Measurements from ENCODE around the gene PDHA2.
"Not testable (repeated sequence)": the region's sequence is repeated elsewhere in the genome, so short reads cannot be mapped to it uniquely, and the experiment has no call there.

PDHA2 gene

GRCh38 chr4:95850161-95850560 lies 10.3 kb downstream of the PDHA2 start:
- Histone ChIP-seq H3K36me3 (ENCODE audit: control insufficient read depth, insufficient read depth, low read length) (no peaks in the 10 kb centered on the region), H3K4me3 (ENCODE audit: low read depth, low read length) (no peak overlapping the region), H3K27ac (ENCODE audit: low read depth, low read length) (no peak overlapping the region), H3K9me3 (ENCODE audit: control insufficient read depth, insufficient read depth, low read length) (no peaks in the 10 kb centered on the region), H3K27me3 (ENCODE audit: control insufficient read depth, insufficient read depth, low read length) (no peaks in the 10 kb centered on the region), H3K9ac (ENCODE audit: low read depth, low read length) (no peak overlapping the region), H3K4me1 (ENCODE audit: control insufficient read depth, insufficient read depth, low read length) (no peaks in the 10 kb centered on the region)

DNA sequence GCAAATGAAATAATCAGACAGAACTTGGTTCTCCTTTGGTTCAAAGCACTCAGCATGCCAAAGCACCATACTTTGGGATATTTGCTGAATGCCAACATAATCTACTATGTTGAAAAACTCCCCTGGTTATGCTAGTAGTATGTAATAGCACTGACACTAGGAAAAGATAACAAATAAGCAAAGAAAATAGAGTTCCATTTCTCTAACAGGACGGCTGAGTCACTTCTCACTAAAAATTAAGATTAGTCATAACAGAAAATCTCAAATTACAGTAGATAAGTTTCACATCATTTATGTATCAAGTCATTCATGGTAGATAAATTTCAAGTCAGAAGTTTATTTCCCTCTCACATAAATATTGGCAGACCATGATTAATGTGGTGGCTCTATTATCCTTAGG lies 17.9 kb downstream of the PDHA2 start:
- Histone ChIP-seq H3K4me1 (ENCODE audit: control insufficient read depth, insufficient read depth, low read length) (0 out of 2 replicates have a peak, but pooled peaks cover 2% of the 10 kb centered on the region), H3K27ac (ENCODE audit: low read depth, low read length) (no peak overlapping the region), H3K9me3 (ENCODE audit: control insufficient read depth, insufficient read depth, low read length) (no peaks in the 10 kb centered on the region), H3K9ac (ENCODE audit: low read depth, low read length) (no peak overlapping the region), H3K36me3 (ENCODE audit: control insufficient read depth, insufficient read depth, low read length) (no peaks in the 10 kb centered on the region), H3K27me3 (ENCODE audit: control insufficient read depth, insufficient read depth, low read length) (no peaks in the 10 kb centered on the region), H3K4me3 (ENCODE audit: low read depth, low read length) (no peak overlapping the region)

GRCh38 chr4:95867919-95868318 lies 28.0 kb downstream of the PDHA2 start:
- Histone ChIP-seq H3K9me3 (ENCODE audit: control insufficient read depth, insufficient read depth, low read length) (peaks cover 24% of the 10 kb centered on the region), H3K27me3 (ENCODE audit: control insufficient read depth, insufficient read depth, low read length) (no peaks in the 10 kb centered on the region), H3K4me1 (ENCODE audit: control insufficient read depth, insufficient read depth, low read length) (peaks cover 7% of the 10 kb centered on the region; the same call in 1 of the 2 replicates), H3K4me3 (ENCODE audit: low read depth, low read length) (no peak overlapping the region), H3K9ac (ENCODE audit: low read depth, low read length) (no peak overlapping the region), H3K36me3 (ENCODE audit: control insufficient read depth, insufficient read depth, low read length) (no peaks in the 10 kb centered on the region), H3K27ac (ENCODE audit: low read depth, low read length) (no peak overlapping the region)

DNA sequence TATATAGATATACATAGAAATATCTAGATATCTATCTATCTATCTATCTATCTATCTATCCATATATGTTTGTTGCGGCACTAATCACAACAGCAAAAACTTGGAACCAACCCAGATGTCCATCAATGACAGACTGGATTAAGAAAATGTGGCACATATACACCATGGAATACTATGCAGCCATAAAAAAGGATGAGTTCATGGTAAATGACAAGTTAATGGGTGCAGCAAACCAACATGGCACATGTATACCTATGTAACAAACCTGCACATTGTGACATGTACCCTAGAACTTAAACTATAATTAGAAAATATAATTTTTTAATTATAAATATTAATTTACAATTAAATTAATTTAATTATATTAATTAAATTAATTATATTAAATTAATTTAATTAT lies 29.5 kb downstream of the PDHA2 start:
- H3K27ac ChIP-seq (ENCODE audit: low read depth, low read length); H3K27me3 ChIP-seq (ENCODE audit: control insufficient read depth, insufficient read depth, low read length); H3K4me1 ChIP-seq (ENCODE audit: control insufficient read depth, insufficient read depth, low read length); H3K36me3 ChIP-seq (ENCODE audit: control insufficient read depth, insufficient read depth, low read length); H3K9ac ChIP-seq (ENCODE audit: low read depth, low read length); H3K4me3 ChIP-seq (ENCODE audit: low read depth, low read length): not testable (repeated sequence)
- H3K9me3 ChIP-seq (ENCODE audit: control insufficient read depth, insufficient read depth, low read length), result peaks cover 24% of the 10 kb centered on the region

- Histone ChIP-seq H3K27ac (ENCODE audit: low read depth, low read length) (peak overlapping the region; percentile 85), H3K9me3 (ENCODE audit: control insufficient read depth, insufficient read depth, low read length) (peaks cover 24% of the 10 kb centered on the region), H3K4me3 (ENCODE audit: low read depth, low read length) (peak overlapping the region; percentile 33; the same call in 1 of the 2 replicates), H3K4me1 (ENCODE audit: control insufficient read depth, insufficient read depth, low read length) (peaks cover 7% of the 10 kb centered on the region; the same call in 1 of the 2 replicates), H3K9ac (ENCODE audit: low read depth, low read length) (no peak overlapping the region), H3K27me3 (ENCODE audit: control insufficient read depth, insufficient read depth, low read length) (no peaks in the 10 kb centered on the region), H3K36me3 (ENCODE audit: control insufficient read depth, insufficient read depth, low read length) (no peaks in the 10 kb centered on the region)
Measured at GRCh38 chr4:95869961-95870500, 30.1 kb downstream of the PDHA2 start.

DNA sequence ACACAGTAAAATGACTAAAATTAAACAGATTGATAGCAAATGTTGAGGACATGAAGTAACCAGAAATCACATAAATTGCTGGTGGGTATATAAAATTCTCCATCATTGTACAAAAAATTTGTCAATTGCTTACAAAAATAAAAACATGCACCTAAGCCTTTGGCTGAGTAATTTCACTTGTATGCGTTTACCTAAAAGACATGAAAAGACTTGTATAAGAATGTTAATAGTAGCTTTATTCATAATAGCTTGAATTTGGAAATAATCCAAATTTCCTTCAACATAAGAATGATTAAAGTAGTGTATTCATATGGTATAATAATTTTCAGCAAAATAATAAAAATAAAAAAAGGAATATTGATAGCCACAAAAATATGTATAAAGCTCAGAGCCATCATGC lies 37.7 kb downstream of the PDHA2 start:
- no peaks in the 10 kb centered on the region for H3K9me3 ChIP-seq (ENCODE audit: control insufficient read depth, insufficient read depth, low read length)
- H3K27ac ChIP-seq (ENCODE audit: low read depth, low read length), result no peak overlapping the region
- no peak overlapping the region for H3K4me3 ChIP-seq (ENCODE audit: low read depth, low read length)
- no peak overlapping the region for H3K9ac ChIP-seq (ENCODE audit: low read depth, low read length)
- H3K27me3 ChIP-seq (ENCODE audit: control insufficient read depth, insufficient read depth, low read length), result no peaks in the 10 kb centered on the region
- no peaks in the 10 kb centered on the region for H3K36me3 ChIP-seq (ENCODE audit: control insufficient read depth, insufficient read depth, low read length)
- no peaks in the 10 kb centered on the region for H3K4me1 ChIP-seq (ENCODE audit: control insufficient read depth, insufficient read depth, low read length)

GRCh38 chr4:95887551-95887950 lies 47.7 kb downstream of the PDHA2 start:
- Histone ChIP-seq H3K27ac (ENCODE audit: low read depth, low read length) (no peak overlapping the region), H3K9ac (ENCODE audit: low read depth, low read length) (no peak overlapping the region), H3K4me3 (ENCODE audit: low read depth, low read length) (no peak overlapping the region), H3K4me1 (ENCODE audit: control insufficient read depth, insufficient read depth, low read length) (no peaks in the 10 kb centered on the region), H3K27me3 (ENCODE audit: control insufficient read depth, insufficient read depth, low read length) (no peaks in the 10 kb centered on the region), H3K36me3 (ENCODE audit: control insufficient read depth, insufficient read depth, low read length) (no peaks in the 10 kb centered on the region), H3K9me3 (ENCODE audit: control insufficient read depth, insufficient read depth, low read length) (0 out of 2 replicates have a peak, but pooled peaks cover 4% of the 10 kb centered on the region)

DNA sequence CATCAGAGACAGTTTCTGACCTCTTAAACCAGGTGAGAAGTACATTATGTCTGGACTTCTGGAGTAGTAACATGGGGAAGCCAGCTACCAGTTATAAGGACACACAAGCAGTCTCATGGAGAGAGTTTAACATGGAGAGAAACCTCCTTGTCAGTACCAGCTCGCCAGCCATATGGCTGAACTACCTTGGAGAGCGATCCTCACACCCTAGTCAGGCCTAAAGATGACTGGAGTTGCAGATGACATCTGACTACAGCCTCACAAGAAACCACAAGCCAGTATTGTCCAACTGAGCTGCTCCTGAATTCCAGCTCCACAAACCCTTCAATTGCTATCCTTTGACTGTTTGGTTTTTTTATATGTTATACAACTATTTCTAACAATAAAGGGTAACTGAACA lies 49.8 kb downstream of the PDHA2 start:
- H3K27ac ChIP-seq (ENCODE audit: low read depth, low read length), result no peak overlapping the region
- no peaks in the 10 kb centered on the region for H3K4me1 ChIP-seq (ENCODE audit: control insufficient read depth, insufficient read depth, low read length)
- no peaks in the 10 kb centered on the region for H3K36me3 ChIP-seq (ENCODE audit: control insufficient read depth, insufficient read depth, low read length)
- H3K27me3 ChIP-seq (ENCODE audit: control insufficient read depth, insufficient read depth, low read length), result no peaks in the 10 kb centered on the region
- no peak overlapping the region for H3K9ac ChIP-seq (ENCODE audit: low read depth, low read length)
- H3K4me3 ChIP-seq (ENCODE audit: low read depth, low read length), result no peak overlapping the region
- no peaks in the 10 kb centered on the region for H3K9me3 ChIP-seq (ENCODE audit: control insufficient read depth, insufficient read depth, low read length)
